NCI-H2227 (cell line): Measurements from ENCODE around the gene NID1.
A peak's percentile ranks its signal among the peaks of the same experiment; 100 is the strongest.

Experiments used
- DNase-seq: peaks from one replicate; lab custom pipeline; 2025; ENCODE audit not compliant: unreplicated experiment; lab: John Stamatoyannopoulos, UW

The NID1 gene

DNA sequence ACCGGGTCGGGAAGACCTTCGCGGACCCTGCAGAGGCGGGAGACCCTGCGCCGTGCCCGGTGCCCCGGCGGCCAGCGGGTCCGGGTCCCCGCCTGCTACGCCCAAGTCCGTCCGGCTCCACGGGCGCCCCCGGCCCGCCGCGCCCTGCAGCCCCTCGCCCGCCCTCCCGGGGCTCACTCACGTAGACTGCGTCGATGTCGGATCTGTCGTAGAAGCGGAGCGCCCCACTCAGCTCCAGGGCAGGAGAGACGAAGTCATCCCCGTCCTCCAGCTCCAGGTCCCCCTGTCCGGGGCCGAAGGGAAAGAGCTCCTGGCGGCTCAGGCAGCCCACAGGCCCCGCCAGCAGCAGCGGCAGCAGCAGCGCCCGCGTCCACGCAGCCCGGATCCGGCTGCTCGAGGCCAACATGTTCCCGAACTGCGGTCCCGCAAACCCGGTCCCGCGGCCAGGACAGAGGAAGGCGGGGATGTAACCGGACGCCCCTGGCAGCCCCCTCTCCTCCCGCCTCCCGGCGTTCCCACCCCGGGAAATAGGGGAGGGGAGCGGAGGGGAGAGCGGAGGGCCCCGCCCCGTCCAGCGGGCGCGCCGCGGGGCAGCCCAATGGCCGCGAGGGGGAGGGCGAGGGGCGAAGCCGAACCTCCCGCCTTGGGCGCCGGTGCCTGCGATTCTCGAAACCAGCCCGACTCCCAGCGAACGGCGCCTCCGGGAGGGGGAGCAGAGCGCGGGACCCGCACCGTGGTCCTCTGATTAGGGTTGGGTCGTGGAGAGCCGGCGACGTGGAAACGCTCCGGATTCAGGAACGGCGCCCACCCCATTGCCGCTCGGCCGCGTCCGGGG, at the start of gene NID1:
TSS of gene NID1 (minus strand) at position 417 of the 835 bp plus-strand sequence. CDS start at position 406, 11 bp downstream.
- DNase-seq = peak; percentile 78

GRCh38 chr1:236114076-236114747, 49.3 kb upstream of the NID1 start:
- no peak for DNase-seq

- no peak for DNase-seq
Measured at GRCh38 chr1:236113324-236114032, 48.6 kb upstream of the NID1 start.

GRCh38 chr1:236112332-236112627, 47.4 kb upstream of the NID1 start:
- DNase-seq = no peak

GRCh38 chr1:236111527-236112331, 46.8 kb upstream of the NID1 start:
- no peak for DNase-seq

GRCh38 chr1:236110137-236110536, 45.2 kb upstream of the NID1 start:
- no peak for DNase-seq

DNA sequence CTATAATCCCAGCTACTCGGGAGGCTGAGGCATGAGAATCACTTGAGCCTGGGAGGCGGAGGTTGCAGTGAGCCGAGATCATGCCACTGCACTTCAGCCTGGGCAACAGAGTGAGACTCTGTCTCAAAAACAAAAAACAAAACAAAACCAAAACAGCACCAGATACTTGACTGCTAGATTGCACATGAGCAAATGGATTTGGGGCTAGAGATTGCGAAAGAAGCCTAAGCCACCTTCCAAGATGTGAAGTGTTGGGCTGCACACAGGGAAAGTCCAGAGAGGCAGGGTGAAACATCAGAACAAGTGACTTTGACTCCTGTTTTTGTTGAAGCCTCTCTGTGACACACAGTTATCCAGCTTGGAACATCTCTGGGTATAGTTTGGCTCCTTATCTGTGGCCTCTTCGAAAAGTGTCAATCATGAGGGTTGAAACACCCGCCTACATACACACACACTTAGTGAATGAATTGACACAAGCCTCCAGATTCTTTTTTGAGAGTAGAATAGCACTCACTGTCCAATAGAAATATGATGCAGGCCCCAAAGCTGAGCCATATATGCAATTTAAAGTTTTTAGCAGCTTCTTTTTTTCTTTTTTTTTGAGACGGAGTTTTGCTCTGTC, 43.2 kb upstream of the NID1 start:
- DNase-seq = no peak

GRCh38 chr1:236107121-236107907, 42.4 kb upstream of the NID1 start:
- DNase-seq = no peak

GRCh38 chr1:236103646-236104218, 38.8 kb upstream of the NID1 start:
- DNase-seq = peak; percentile 85

- DNase-seq = no peak
Measured at GRCh38 chr1:236103059-236103458, 38.2 kb upstream of the NID1 start.

DNA sequence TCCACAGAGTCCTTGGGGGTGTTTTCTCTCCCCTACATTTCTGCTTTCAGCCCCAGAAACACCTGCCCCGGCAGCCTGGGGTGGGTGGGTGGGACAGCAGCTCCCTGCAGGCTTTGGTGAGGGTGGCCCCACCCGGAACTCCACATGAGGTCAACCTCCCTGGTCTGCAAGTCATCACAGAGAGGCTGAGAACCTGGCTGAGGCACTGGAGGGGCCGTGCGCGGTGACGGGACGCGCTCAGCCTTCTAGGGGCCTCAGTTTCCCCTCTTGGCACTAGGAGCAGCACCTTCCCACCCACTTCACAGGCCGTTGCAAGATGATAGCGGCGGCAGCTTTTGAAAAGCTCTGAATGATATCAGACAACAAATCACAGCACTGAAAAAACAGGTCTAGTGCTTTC, 37.7 kb upstream of the NID1 start:
- DNase-seq = no peak

- DNase-seq = no peak
Measured at GRCh38 chr1:236101233-236102200, 36.6 kb upstream of the NID1 start.

GRCh38 chr1:236100799-236101198, 35.9 kb upstream of the NID1 start:
- no peak for DNase-seq

DNA sequence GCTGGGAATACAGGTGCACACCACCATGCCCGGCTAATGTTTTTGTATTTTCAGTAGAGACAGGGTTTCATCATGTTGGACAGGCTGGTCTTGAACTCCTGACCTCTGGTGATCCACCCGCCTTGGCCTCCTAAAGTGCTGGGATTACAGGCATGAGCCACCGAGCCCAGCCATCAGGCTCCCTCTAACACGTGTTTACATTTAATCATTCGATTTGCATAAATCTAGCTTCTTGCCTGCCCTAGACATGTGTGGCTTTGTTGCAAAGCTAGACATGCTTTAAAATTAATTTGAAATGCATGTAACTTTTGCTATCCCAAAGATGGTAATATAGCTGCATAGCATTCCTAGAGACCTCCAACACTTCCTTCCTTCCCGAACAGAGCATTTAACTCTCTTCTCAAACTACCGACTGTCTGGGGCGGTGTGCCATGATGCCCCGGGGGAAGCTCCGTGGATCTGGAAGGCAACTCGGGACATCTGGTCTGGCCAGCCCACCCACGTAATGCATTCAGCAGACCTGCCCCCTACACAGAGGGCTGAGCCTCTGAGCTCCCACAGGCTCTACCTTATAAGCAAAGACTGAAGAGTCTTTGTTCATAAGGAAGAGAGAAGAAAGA, 34.6 kb upstream of the NID1 start:
- no peak for DNase-seq

DNA sequence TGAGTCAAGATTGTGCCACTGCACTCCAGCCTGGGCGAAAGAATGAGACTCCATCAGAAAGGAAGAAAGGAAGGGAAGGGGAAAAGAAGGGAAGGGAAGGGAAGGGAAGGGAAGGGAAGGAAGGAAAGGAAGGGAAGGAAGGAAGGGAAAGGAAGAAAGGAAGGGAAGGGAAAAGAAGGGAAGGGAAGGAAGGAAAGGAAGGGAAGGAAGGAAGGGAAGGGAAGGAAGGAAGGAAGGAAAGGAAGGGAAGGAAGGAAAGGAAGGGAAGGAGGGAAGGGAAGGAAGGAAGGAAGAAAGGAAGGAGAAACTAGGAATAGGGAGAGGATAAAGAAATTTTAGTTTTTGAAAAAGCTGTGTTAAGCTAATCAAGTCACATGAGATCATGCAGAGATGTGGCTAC, 33.4 kb upstream of the NID1 start:
- DNase-seq = no peak

DNA sequence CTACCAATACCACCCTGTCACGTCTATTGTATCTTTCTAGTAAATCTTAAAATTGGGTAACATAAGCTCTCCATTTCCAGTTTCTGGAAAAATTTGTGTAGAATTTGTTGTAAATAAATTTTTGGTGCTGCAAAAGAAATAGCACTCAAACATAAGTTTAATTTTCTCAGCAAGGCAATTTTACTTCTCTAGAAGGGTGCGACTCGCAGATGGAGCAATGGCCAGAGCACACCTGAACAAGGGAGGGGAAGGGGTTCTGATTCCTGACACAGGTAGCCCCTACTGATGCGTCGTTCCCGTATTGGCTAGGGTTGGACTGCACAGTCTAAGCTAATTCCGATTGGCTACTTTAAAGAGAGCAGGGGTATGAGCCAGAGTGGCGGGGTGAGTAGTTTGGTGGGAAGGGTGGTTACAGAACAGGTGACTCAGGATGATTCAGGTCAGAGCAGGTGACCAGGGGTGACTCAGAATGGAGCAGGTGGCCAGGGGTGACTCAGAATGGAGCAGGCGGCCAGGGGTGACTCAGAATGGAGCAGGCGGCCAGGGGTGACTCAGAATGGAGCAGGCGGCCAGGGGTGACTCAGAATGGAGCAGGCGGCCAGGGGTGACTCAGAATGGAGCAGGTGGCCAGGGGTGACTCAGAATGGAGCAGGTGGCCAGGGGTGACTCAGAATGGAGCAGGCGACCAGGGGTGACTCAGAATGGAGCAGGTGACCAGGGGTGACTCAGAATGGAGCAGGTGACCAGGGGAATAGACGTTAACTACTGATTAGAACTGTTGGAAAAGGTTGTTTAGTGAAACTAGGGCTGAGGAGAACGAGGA, 32.0 kb upstream of the NID1 start:
- DNase-seq = peak; percentile 28
